Measurements from ENCODE around the gene THBS4. TPM values are rescaled to one million over a fixed set of nuclear protein-coding genes. Genes with fewer than 3 reads are reported as not detected.

Gene THBS4
- total RNA-seq (ENCODE audit: low replicate concordance) = 8.8 and 16.6 TPM in 2 replicates
- long read RNA-seq, partial matches to known transcripts = 19 of 23 reads
- long read RNA-seq, other reads (novel, unspliced or antisense) = 4 of 23 reads

DNA sequence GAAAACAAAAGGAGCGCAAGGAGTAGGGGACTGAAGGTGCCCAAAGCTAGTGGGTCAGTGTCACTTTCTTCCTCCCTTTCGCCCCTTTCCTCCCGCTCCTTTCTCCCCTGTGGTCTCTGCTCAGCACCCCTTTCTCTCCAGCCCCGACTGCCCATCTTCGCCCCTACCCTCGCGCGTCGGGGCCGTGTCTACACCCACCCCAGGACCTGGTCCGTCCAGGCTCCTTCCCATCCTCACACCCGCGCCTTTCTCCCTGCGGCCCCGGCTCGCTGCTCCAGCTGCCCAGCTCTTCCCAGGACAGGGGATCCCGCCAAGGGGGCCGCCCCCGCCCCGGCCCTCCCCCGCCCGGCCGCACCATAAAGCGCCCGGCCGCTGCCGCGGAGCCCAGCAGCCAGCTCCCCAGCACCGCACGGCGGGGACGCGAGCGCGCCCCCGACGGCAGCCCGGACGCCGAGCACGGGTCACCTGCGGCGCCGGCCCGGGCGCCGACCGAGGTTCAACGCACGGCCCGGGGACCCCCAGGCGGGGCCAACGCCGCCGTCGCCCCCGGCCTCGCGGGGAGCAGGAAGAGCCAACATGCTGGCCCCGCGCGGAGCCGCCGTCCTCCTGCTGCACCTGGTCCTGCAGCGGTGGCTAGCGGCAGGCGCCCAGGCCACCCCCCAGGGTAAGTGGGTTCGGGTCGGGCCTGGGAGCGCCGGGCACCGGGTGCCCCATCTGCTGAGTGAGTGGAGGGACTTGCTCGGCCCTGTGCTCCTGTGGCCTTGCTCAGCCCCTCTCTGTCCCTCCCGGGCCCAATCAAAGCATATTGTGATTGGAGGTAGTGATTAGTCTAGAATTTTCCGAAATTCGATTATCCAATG, at the start of gene THBS4:
Gene THBS4 (plus strand): TSS at position 387 of the 860 bp plus-strand sequence. CDS start 190 bp downstream, at position 577.
- no peak within 1 kb of the TSS for H3K27ac Mint-ChIP-seq
- no peaks in the 10 kb centered on the region for H3K4me1 Mint-ChIP-seq (ENCODE audit: unreplicated experiment)
- H3K4me3 Mint-ChIP-seq = peak within 1 kb of the TSS; percentile 82
- no peak for DNase-seq (ENCODE audit: extremely low spot score, unreplicated experiment)
- H3K27me3 Mint-ChIP-seq = peaks cover 74% of the 10 kb centered on the region
- no peaks in the 10 kb centered on the region for H3K36me3 Mint-ChIP-seq
- TF ChIP-seq, protein P1, sequence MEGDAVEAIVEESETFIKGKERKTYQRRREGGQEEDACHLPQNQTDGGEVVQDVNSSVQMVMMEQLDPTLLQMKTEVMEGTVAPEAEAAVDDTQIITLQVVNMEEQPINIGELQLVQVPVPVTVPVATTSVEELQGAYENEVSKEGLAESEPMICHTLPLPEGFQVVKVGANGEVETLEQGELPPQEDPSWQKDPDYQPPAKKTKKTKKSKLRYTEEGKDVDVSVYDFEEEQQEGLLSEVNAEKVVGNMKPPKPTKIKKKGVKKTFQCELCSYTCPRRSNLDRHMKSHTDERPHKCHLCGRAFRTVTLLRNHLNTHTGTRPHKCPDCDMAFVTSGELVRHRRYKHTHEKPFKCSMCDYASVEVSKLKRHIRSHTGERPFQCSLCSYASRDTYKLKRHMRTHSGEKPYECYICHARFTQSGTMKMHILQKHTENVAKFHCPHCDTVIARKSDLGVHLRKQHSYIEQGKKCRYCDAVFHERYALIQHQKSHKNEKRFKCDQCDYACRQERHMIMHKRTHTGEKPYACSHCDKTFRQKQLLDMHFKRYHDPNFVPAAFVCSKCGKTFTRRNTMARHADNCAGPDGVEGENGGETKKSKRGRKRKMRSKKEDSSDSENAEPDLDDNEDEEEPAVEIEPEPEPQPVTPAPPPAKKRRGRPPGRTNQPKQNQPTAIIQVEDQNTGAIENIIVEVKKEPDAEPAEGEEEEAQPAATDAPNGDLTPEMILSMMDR (conservative IDR thresholded peaks at IDR 0.05) = no peak
- H3K9me3 Mint-ChIP-seq = no peaks in the 10 kb centered on the region

DNA sequence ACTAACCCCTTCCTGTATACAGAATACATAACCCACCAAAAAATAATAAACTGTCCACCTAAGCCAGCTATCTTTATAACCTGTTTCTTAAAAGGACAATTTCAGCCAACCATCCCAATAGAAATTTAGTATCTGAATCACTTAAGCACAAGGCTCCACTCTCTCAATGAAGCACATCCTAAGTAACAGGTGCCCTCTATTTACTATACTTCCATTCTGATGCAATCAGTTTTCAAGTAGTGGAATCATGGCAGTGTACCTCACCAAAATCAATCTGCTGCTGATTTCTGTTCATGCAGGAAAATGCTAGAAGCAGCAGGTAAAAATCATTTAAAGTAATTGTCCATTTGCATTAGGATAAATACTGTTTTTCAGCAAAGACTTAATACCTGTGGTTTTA, 48.9 kb upstream of the THBS4 start:
- Mint-ChIP-seq H3K27me3 (no peaks in the 10 kb centered on the region), H3K4me3 (no peak overlapping the region), H3K4me1 (ENCODE audit: unreplicated experiment) (no peaks in the 10 kb centered on the region), H3K27ac (no peak overlapping the region), H3K36me3 (peaks cover 38% of the 10 kb centered on the region), H3K9me3 (no peaks in the 10 kb centered on the region)
- TF ChIP-seq, protein P1 (conservative IDR thresholded peaks at IDR 0.05) = no peak
- no peak for DNase-seq (ENCODE audit: extremely low spot score, unreplicated experiment)

DNA sequence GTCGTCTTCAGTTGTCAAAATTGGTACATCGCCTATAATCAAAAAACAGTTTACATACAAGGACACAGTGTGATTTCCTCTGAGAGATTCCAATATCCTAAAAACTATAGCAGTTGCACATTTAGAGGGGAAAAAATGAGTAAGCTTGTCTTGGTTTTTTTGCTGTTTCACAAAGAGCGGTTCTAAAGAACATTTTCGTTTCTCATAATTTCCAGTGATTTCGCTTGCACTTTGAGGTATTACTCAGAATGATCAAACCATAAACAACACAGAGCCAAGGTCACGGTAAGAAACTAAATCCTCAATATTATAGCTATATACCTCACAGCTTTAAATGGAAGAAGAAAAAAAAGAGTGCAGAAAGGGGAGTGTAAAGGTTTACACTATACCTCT, 44.9 kb upstream of the THBS4 start:
- DNase-seq (ENCODE audit: extremely low spot score, unreplicated experiment) = no peak
- Mint-ChIP-seq H3K36me3 (peaks cover 19% of the 10 kb centered on the region), H3K27me3 (no peaks in the 10 kb centered on the region), H3K27ac (peak overlapping the region; percentile 76), H3K4me1 (ENCODE audit: unreplicated experiment) (no peaks in the 10 kb centered on the region), H3K4me3 (peak overlapping the region; percentile 91), H3K9me3 (no peaks in the 10 kb centered on the region)
- TF ChIP-seq, protein P1 (conservative IDR thresholded peaks at IDR 0.05) = no peak

DNA sequence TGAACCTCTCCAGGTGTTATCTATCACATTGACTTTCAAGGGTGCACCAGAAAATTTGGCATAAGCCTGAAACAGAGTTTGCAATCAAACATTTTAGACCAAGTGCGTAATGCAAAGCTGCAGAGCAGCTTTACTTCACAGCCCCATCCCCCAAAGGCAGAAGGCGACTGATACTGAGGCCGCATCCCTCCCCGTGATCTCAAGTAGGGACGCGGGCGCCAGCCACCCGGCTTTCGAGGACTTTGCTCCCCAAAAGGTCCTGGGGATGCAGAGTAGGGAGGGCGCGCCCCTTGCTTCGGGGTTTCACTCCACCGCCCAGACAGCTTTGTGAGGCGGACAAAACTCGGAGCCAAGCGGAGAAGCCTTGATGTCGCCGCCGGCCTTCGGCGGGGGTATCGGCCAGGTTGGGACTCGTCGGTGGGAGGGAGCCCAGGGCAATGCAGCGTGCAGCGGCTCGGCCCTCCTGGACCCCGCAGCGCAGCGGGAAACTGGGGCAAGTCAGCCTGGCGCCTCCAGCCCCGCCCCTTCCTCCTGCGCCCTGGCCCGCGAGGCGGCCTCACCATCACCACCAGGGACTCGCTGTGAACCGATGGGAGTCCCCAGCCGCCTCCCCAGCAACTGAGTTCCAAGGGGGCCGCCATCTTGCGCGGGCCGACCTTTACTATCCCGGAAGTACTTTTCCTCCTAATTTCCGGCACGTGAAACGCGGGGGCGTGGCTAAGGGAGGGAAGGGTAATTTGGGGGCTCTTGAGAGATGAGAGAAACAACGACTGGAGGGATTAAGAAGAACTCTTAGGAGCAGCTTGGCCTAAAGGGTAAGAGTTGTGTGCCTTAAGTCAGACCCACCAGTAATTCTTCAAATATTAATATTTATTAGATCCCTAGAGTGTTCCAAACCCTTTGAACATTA, 44.3 kb upstream of the THBS4 start, which contains the start of gene MTX3:
Gene MTX3 (minus strand): TSS at position 665 of the 910 bp plus-strand sequence. CDS start 24 bp downstream, at position 641.
- Mint-ChIP-seq H3K4me3 (peak within 1 kb of the TSS; percentile 91), H3K27me3 (no peaks in the 10 kb centered on the region), H3K4me1 (ENCODE audit: unreplicated experiment) (no peaks in the 10 kb centered on the region), H3K9me3 (no peaks in the 10 kb centered on the region), H3K36me3 (peaks cover 16% of the 10 kb centered on the region), H3K27ac (peak within 1 kb of the TSS; percentile 76)
- TF ChIP-seq, protein P1 (conservative IDR thresholded peaks at IDR 0.05) = peak; percentile 34
- peak; percentile 86 for DNase-seq (ENCODE audit: extremely low spot score, unreplicated experiment)

DNA sequence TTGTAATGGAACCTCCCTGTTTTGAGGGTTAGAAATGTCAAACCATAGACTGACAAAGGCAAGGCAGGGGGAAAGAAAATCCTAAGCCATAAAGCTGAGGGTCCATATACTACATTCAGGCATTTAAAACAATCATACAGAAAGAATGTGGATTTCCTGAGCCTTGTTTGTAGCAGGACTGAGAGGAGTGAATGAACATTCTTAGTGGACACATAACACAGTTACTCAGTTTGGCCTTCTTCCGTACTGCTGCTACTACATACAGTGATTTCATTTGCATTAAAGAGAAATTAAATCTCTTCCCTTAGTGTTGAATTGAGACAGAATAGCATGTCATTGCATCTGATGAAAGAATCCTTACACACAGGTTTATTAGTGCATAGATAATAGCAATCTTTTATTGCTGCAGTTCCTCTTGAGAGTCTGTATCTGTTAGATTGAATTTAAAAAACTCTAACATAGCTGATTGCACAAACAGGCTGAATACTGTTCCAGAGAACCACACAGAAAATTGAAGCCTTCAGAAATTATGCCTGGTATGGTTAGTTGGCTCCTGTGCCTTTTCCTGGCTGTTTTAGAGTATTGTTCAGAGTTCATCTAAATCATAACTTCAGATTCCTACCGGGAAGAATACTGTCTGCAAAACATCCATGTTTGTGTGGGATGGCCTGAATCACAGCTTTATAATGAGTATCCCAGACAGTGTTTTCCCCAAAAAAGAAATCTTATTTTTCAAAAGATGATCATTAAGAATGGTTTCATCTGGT, 42.1 kb upstream of the THBS4 start:
- peaks cover 4% of the 10 kb centered on the region for H3K36me3 Mint-ChIP-seq
- no peaks in the 10 kb centered on the region for H3K27me3 Mint-ChIP-seq
- TF ChIP-seq, protein P1 (conservative IDR thresholded peaks at IDR 0.05) = no peak
- no peak for DNase-seq (ENCODE audit: extremely low spot score, unreplicated experiment)
- no peak overlapping the region for H3K27ac Mint-ChIP-seq
- H3K9me3 Mint-ChIP-seq = no peaks in the 10 kb centered on the region
- H3K4me1 Mint-ChIP-seq (ENCODE audit: unreplicated experiment) = no peaks in the 10 kb centered on the region
- H3K4me3 Mint-ChIP-seq = no peak overlapping the region
